Psoas muscle (tissue), 8 donors: Measurements from ENCODE around the gene KSR1. TPM values are rescaled to one million over a fixed set of nuclear protein-coding genes. Genes with fewer than 3 reads are reported as not detected.

Experiments
- ATAC-seq, 4 donors: fragments of 200-7000 bp; cut with Tn5 transposase; one replicate each; pipeline ENCODE4 v1.9.1; 2020; ENCODE audit warnings: moderate library complexity in 3 of 4, mild to moderate bottlenecking in 2 of 4
- DNase-seq, 2 donors: peaks; one replicate each; pipeline ENCODE4 v3.0.0-alpha.2; 2020
- H3K27ac ChIP-seq: fragments of 200-600 bp; one replicate; pipeline ENCODE4 v1.8.0; 2022
- H3K27me3 ChIP-seq, 3 donors: fragments of 200-600 bp in 1 of 3; one replicate each; pipeline versions ENCODE4 v1.6.1 to v1.8.0; 2013 to 2022; ENCODE audit warnings: low read length in 2 of 3, mild to moderate bottlenecking in 2 of 3, moderate library complexity in 1 of 3; ENCODE audit not compliant: insufficient read depth in 3 of 3
- H3K36me3 ChIP-seq, 2 donors: fragments of 200-600 bp in 1 of 2; one replicate each; pipeline versions ENCODE4 v1.6.1 to v1.8.0; 2013 to 2022; ENCODE audit warnings: low read depth in 1 of 2, mild to moderate bottlenecking in 1 of 2, moderate library complexity in 1 of 2; ENCODE audit not compliant: insufficient read depth in 1 of 2
- H3K4me1 ChIP-seq: fragments of 200-600 bp; one replicate; pipeline ENCODE4 v1.8.0; 2022
- H3K4me3 ChIP-seq: fragments of 200-600 bp; one replicate; pipeline ENCODE4 v1.8.0; 2022; ENCODE audit warnings: mild to moderate bottlenecking
- H3K9me3 ChIP-seq: fragments of 200-600 bp; one replicate; pipeline ENCODE4 v1.8.0; 2022
- WGBS, 3 donors: extraction: QIAGEN DNeasy Blood & Tissue Kit; methylation state at CpG; one replicate each; pipeline versions ENCODE4 v1.1.6 to v1.1.7; 2013; 5-methylcytosine and 5-hydroxymethylcytosine counted together
- intact Hi-C, 2 donors: fragments of 100-400 bp; cut with DNase I; formaldehyde crosslinking; loops; one replicate each; pipeline versions ENCODE4 v1.11.0 to v1.14.2; 2022
- polyA plus RNA-seq, 3 donors: library from polyadenylated mRNA; stranded (reverse); fragments of 200-250 nt; gene quantifications; one replicate each; pipeline ENCODE4 v1.2.3, GENCODE V29; 2013
- total RNA-seq, 4 donors: library from RNA; stranded (reverse); fragmentation: NEBNext Ultra II Directional in 2 of 4; extraction: Animal tissue kit (Norgen Biotek cat#: 25700) in 2 of 4; gene quantifications; one replicate each; pipeline versions ENCODE4 v1.2.1 to v1.2.4, GENCODE V29; 2021 to 2023
- TF ChIP-seq, protein P1 (sequence below): fragments of 200-600 bp; IDR thresholded peaks from one replicate; pipeline ENCODE4 v1.8.0; 2022; ENCODE audit warnings: antibody characterized with exemption
- donor health status: healthy with polysubstance abuse.
- donor health status: DM: no; HTN: no; CAD: no; lungs with moderate emphysema.
- donor health status: Bipolar disorder and iron deficiency.
- donor health status: healthy.
- donor health status: DM: yes; HTN: yes; CAD: no.
- donor health status: DM: no; HTN: no; CAD: no.
- donor health status: DM: no; HTN: no; CAD: no.
- donor health status: DM: yes; HTN: yes; CAD: no.

Gene KSR1
- total and polyA plus RNA-seq, 7 donors, result 7.8 to 93.0 (median 46.5) TPM

DNA sequence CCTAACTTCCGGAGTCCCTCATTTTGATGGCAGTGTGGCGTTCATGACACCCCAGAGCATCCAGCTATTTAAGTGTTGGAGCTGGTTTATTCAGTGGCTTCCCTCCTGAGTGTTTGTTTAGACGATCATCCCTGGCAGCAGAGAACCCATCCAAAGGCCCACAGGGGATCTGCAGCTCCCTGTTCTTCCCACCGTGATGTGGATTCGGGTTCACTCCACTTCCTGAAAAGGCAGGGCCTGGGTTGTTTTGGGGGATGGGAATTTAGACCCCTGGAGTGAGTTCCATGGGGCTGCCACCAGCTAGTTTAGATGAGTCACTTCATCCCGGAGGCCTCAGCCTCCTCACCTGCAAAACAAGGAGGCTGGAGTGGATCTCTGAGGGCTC, 2.3 kb downstream of the KSR1 start:
- Histone ChIP-seq H3K9me3 (no peaks in the 10 kb centered on the region), H3K4me1 (peaks cover 7% of the 10 kb centered on the region), H3K4me3 (no peak overlapping the region), H3K36me3 (no peaks in the 10 kb centered on the region), H3K27me3 (no peaks in the 10 kb centered on the region), H3K27ac (no peak overlapping the region)
- no peak for DNase-seq
- TF ChIP-seq, protein P1, sequence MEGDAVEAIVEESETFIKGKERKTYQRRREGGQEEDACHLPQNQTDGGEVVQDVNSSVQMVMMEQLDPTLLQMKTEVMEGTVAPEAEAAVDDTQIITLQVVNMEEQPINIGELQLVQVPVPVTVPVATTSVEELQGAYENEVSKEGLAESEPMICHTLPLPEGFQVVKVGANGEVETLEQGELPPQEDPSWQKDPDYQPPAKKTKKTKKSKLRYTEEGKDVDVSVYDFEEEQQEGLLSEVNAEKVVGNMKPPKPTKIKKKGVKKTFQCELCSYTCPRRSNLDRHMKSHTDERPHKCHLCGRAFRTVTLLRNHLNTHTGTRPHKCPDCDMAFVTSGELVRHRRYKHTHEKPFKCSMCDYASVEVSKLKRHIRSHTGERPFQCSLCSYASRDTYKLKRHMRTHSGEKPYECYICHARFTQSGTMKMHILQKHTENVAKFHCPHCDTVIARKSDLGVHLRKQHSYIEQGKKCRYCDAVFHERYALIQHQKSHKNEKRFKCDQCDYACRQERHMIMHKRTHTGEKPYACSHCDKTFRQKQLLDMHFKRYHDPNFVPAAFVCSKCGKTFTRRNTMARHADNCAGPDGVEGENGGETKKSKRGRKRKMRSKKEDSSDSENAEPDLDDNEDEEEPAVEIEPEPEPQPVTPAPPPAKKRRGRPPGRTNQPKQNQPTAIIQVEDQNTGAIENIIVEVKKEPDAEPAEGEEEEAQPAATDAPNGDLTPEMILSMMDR, result no peak
- no peak for ATAC-seq
- WGBS, 3 donors, result 75 to 78% (median 75%) methylated on average over 6 of the region's 6 CpGs
- intact Hi-C loops, result loop anchor here (5.0 to 10.0 kb wide), 6 partner anchors 34 to 886 kb away; partner anchors contain the start of gene WSB1 (in 1 of the 2)

DNA sequence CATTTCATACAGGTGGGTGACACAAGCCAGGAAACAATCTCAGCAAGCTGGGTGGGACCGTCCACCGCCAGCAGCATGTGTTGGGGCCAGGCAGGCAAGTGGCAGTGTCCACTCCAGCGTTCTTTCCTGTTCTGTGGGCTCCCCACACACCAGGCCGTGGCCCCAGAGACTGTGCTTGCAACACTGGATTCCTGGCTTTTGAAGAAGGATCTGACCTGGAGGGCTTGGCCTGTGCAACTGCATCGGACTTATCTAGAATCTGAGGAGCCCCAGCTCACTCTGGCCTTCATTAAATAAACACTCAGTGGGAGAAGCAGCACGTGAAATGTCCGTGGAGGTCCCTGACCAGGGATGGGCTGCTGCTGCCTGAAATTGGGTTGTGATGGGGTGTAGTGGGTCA, 3.2 kb downstream of the KSR1 start:
- H3K9me3 ChIP-seq, result no peaks in the 10 kb centered on the region
- intact Hi-C loops, result loop anchor here (5.0 to 10.0 kb wide), 6 partner anchors 33 to 885 kb away; partner anchors contain the start of gene WSB1 (in 1 of the 2)
- no peak overlapping the region for H3K4me3 ChIP-seq
- TF ChIP-seq, protein P1, result no peak
- H3K36me3 ChIP-seq, result no peaks in the 10 kb centered on the region
- no peaks in the 10 kb centered on the region for H3K27me3 ChIP-seq
- DNase-seq (no peak), ATAC-seq (no peak)
- H3K4me1 ChIP-seq, result peaks cover 7% of the 10 kb centered on the region
- H3K27ac ChIP-seq, result no peak overlapping the region
- WGBS, 3 donors, result 75 to 82% (median 77%) methylated on average over 7 of the region's 7 CpGs

DNA sequence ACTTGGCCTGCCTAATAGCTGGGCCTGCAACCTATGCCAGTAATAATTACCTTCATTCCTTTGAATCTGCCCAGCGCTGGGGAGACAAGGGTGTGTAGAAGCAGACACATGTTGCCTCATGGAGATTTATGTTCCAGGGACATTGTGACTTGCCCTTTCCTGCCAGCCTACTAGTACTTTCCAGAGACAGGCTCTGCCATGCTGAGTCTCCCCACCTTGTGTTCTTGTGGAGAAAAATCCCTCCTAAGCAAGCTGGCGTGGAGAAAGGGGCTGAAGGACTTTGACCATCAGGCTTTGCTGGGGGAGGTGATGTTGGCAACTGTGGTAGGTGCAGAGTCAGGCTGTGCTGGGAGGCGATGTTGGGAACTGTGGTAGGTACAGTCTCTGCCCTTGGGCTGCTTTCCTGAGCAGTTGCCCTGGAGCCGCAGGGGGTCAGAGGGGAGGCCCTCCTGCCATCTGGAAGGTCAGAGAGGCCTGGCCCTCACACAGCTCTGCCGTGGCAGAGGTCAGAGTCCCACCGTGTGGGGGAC, 4.0 kb downstream of the KSR1 start:
- Histone ChIP-seq H3K4me3 (no peak overlapping the region), H3K27ac (no peak overlapping the region), H3K27me3 (no peaks in the 10 kb centered on the region), H3K4me1 (peaks cover 7% of the 10 kb centered on the region), H3K36me3 (no peaks in the 10 kb centered on the region), H3K9me3 (no peaks in the 10 kb centered on the region)
- DNase-seq (no peak), ATAC-seq (no peak)
- WGBS, 3 donors, result 58 to 68% (median 62%) methylated on average over 6 of the region's 6 CpGs
- intact Hi-C loops, result loop anchor here in 1 of 2 donors (5.0 kb wide), 1 partner anchor 42 kb away; no protein-coding TSS in a partner anchor
- TF ChIP-seq, protein P1, result no peak

DNA sequence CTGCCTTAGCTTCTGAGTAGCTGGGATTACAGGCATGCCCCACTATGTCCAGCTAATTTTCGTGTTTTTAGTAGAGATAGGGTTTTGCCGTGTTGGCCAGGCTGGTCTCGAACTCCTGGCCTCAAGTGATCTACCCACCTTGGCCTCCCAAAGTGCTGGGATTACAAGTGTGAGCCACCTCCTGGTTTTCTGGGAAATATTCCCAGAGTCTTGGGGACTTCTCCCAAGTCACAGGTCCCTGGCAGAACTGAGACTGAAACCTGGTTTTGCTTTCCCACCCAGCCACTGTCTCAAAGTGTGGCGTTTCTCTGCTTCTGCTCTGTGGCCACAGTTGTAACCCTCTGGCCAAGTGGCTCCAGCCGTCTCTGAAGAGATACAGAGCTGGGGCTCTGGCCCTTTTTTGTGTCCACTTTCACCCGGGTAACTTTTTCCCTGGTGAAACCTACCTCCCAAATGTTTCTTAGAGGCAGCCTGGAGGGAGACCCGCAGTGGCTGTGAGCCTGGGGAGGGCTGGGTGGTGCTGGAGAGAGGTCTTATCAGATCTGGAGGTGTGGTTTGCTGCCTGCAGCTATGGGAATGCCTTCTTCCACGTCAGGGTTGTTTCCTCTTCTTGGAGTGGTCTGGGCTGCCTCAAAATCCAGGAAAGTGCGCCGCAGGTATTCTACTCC, 5.1 kb downstream of the KSR1 start:
- intact Hi-C loops, result loop anchor here in 1 of 2 donors (5.0 kb wide), 1 partner anchor 41 kb away; no protein-coding TSS in a partner anchor
- Histone ChIP-seq H3K4me3 (no peak overlapping the region), H3K27me3 (no peaks in the 10 kb centered on the region), H3K9me3 (no peaks in the 10 kb centered on the region), H3K4me1 (peaks cover 7% of the 10 kb centered on the region), H3K27ac (no peak overlapping the region), H3K36me3 (no peaks in the 10 kb centered on the region)
- TF ChIP-seq, protein P1, result no peak
- DNase-seq (no peak), ATAC-seq (no peak)
- WGBS, 3 donors, result 75 to 83% (median 82%) methylated on average over 10 of the region's 10 CpGs
